HCT116 (cell line): ENCODE data around the gene ARHGAP31.

ENCODE experiments used
- CBX3 ChIP-seq: IDR thresholded peaks from 2 replicates; pipeline ENCODE4 v1.6.1; 2012; ENCODE audit warnings: low read depth
- EZH2 ChIP-seq: fragments of 200-600 bp; sonication (generic); IDR thresholded peaks from 2 replicates; pipeline ENCODE4 v1.6.1; 2017; ENCODE audit warnings: antibody characterized with exemption, mixed run types
- EZH2phosphoT487 ChIP-seq: fragments of 200-600 bp; IDR thresholded peaks from 2 replicates; pipeline ENCODE4 v1.6.1; 2018; ENCODE audit warnings: antibody characterized with exemption, borderline replicate concordance
- SIN3A ChIP-seq: IDR thresholded peaks from 2 replicates; pipeline ENCODE4 v1.6.1; 2012; ENCODE audit warnings: low read depth
- TCF7L2 ChIP-seq: IDR thresholded peaks from 2 replicates; pipeline ENCODE4 v1.7.0; 2011; ENCODE audit warnings: borderline replicate concordance, inconsistent platforms; ENCODE audit not compliant: insufficient read depth, insufficient read length; ENCODE audit errors: extremely low read depth
- YY1 ChIP-seq: IDR thresholded peaks from 2 replicates; pipeline ENCODE4 v1.6.1; 2011; ENCODE audit warnings: low read length, low read depth, moderate library complexity, mild to moderate bottlenecking; ENCODE audit not compliant: insufficient replicate concordance; ENCODE audit errors: extremely low read depth
- ZFX ChIP-seq: fragments of 450-650 bp; IDR thresholded peaks from 2 replicates; pipeline ENCODE4 v1.6.1; 2017
- TF ChIP-seq, protein P1 (sequence below), 3 experiments: fragments of 200-600 bp in 1 of 3; sonication (generic) in 1 of 3; IDR thresholded peaks in 2 of 3; conservative IDR thresholded peaks in 1 of 3; 2 replicates each; pipeline ENCODE4 v1.5.1; 2012 to 2017; ENCODE audit warnings: low read depth in 2 of 3, low read length in 2 of 3, antibody characterized with exemption in 1 of 3, borderline replicate concordance in 1 of 3, control low read depth in 1 of 3, mild to moderate bottlenecking in 1 of 3, mixed read lengths in 1 of 3, mixed run types in 1 of 3, moderate library complexity in 1 of 3; ENCODE audit not compliant: insufficient read depth in 1 of 3
- TF ChIP-seq, protein P2 (sequence below): IDR thresholded peaks from 2 replicates; pipeline ENCODE4 v1.6.1; 2012
- TF ChIP-seq, protein P3 (sequence below): IDR thresholded peaks from 2 replicates; pipeline ENCODE4 v1.6.1; 2012; ENCODE audit warnings: low read depth

DNA sequence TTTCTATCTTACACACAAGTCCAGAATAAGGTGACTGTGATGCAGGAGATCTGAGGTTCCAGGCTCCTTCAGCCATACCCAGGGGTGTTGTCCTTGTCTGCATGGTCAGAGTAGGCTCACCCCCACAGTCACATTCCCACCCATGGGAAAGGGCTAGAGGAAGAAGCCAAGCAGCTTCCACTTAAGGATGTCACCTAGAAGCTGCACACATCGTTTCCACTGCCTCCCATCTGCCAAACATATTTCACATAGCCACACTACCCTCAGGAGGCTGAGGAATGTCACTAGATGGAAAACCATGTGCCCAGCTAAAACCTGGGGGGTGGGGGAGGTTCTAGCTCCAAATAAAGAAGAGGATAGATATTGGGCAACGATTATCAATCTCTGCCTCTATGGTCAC, 111.1 kb downstream of the ARHGAP31 start:
- TF ChIP-seq, protein P1, sequence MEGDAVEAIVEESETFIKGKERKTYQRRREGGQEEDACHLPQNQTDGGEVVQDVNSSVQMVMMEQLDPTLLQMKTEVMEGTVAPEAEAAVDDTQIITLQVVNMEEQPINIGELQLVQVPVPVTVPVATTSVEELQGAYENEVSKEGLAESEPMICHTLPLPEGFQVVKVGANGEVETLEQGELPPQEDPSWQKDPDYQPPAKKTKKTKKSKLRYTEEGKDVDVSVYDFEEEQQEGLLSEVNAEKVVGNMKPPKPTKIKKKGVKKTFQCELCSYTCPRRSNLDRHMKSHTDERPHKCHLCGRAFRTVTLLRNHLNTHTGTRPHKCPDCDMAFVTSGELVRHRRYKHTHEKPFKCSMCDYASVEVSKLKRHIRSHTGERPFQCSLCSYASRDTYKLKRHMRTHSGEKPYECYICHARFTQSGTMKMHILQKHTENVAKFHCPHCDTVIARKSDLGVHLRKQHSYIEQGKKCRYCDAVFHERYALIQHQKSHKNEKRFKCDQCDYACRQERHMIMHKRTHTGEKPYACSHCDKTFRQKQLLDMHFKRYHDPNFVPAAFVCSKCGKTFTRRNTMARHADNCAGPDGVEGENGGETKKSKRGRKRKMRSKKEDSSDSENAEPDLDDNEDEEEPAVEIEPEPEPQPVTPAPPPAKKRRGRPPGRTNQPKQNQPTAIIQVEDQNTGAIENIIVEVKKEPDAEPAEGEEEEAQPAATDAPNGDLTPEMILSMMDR (IDR thresholded peaks at IDR 0.05 in 2 of 3, conservative IDR thresholded peaks at IDR 0.05 in 1 of 3; ENCODE audit: borderline replicate concordance in 1 of 3, insufficient read depth in 1 of 3, low read depth in 2 of 3, low read length in 2 of 3) = no peak
- TF ChIP-seq YY1 (no peak), EZH2 (no peak), ZFX (no peak), CBX3 (no peak), TCF7L2 (no peak), SIN3A (no peak), EZH2phosphoT487 (no peak)
- TF ChIP-seq, protein P2, sequence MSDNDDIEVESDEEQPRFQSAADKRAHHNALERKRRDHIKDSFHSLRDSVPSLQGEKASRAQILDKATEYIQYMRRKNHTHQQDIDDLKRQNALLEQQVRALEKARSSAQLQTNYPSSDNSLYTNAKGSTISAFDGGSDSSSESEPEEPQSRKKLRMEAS = no peak
- TF ChIP-seq, protein P3, sequence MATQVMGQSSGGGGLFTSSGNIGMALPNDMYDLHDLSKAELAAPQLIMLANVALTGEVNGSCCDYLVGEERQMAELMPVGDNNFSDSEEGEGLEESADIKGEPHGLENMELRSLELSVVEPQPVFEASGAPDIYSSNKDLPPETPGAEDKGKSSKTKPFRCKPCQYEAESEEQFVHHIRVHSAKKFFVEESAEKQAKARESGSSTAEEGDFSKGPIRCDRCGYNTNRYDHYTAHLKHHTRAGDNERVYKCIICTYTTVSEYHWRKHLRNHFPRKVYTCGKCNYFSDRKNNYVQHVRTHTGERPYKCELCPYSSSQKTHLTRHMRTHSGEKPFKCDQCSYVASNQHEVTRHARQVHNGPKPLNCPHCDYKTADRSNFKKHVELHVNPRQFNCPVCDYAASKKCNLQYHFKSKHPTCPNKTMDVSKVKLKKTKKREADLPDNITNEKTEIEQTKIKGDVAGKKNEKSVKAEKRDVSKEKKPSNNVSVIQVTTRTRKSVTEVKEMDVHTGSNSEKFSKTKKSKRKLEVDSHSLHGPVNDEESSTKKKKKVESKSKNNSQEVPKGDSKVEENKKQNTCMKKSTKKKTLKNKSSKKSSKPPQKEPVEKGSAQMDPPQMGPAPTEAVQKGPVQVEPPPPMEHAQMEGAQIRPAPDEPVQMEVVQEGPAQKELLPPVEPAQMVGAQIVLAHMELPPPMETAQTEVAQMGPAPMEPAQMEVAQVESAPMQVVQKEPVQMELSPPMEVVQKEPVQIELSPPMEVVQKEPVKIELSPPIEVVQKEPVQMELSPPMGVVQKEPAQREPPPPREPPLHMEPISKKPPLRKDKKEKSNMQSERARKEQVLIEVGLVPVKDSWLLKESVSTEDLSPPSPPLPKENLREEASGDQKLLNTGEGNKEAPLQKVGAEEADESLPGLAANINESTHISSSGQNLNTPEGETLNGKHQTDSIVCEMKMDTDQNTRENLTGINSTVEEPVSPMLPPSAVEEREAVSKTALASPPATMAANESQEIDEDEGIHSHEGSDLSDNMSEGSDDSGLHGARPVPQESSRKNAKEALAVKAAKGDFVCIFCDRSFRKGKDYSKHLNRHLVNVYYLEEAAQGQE = no peak
